GM13977 (cell line): ENCODE measurements around the gene PLEKHN1.

Experiments
- DNase-seq: peaks from one replicate; pipeline ENCODE4 v3.0.0; 2012; ENCODE audit warnings: low spot score
- in situ Hi-C: fragments of 300-500 bp; cut with MboI; formaldehyde crosslinking; loops from one replicate; pipeline ENCODE4 v1.12.0; 2022; ENCODE audit warnings: low sequenced_read_pairs, low pct_unique_long_range_greater_than_20kb, mixed read lengths, inconsistent platforms; ENCODE audit not compliant: unreplicated experiment
- TF ChIP-seq, protein P1 (sequence below): IDR thresholded peaks from 2 replicates; pipeline ENCODE4 v1.5.1; 2012; ENCODE audit warnings: mild to moderate bottlenecking, control low read depth; ENCODE audit not compliant: insufficient read depth; ENCODE audit errors: extremely low read depth, missing control alignments

Gene PLEKHN1

DNA sequence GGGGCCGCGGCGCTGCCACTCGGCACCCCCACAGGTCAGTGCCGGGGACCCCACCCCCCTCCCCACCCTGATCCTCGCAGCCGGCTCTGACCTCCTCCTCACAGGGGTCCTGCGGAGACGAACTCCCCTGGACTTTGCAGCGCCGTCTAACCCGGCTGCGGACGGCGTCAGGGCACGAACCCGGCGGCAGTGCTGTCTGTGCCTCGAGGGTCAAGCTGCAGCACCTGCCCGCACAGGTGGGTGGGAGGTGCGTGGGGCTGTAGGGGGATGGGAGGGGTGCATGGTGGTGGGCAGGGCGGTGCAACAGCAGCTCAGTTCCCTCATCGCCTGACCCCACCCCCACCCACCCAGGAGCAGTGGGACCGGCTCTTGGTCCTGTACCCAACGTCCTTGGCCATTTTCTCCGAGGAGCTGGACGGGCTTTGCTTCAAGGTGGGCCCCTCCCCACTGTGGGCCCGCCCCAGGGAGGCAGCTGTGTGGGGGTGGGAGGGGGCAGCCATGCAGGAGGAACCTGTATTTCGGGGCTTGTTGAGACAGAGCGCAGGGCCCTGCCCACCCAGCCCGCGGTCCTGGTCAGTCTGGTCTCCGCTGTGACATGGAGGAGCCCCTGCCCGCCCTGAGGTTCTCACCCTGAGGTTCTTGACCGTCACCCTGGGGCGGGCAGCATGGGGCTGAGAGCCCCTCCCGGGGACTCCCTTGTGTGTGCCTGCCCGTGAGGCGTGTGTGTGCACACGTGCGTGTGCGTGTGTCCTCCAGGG, 4.9 kb downstream of the PLEKHN1 start:
- DNase-seq, result no peak
- TF ChIP-seq, protein P1, sequence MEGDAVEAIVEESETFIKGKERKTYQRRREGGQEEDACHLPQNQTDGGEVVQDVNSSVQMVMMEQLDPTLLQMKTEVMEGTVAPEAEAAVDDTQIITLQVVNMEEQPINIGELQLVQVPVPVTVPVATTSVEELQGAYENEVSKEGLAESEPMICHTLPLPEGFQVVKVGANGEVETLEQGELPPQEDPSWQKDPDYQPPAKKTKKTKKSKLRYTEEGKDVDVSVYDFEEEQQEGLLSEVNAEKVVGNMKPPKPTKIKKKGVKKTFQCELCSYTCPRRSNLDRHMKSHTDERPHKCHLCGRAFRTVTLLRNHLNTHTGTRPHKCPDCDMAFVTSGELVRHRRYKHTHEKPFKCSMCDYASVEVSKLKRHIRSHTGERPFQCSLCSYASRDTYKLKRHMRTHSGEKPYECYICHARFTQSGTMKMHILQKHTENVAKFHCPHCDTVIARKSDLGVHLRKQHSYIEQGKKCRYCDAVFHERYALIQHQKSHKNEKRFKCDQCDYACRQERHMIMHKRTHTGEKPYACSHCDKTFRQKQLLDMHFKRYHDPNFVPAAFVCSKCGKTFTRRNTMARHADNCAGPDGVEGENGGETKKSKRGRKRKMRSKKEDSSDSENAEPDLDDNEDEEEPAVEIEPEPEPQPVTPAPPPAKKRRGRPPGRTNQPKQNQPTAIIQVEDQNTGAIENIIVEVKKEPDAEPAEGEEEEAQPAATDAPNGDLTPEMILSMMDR, result no peak
- in situ Hi-C loops, result loop anchor here (10.0 kb wide), 1 partner anchor 76 kb away; no protein-coding TSS in a partner anchor

DNA sequence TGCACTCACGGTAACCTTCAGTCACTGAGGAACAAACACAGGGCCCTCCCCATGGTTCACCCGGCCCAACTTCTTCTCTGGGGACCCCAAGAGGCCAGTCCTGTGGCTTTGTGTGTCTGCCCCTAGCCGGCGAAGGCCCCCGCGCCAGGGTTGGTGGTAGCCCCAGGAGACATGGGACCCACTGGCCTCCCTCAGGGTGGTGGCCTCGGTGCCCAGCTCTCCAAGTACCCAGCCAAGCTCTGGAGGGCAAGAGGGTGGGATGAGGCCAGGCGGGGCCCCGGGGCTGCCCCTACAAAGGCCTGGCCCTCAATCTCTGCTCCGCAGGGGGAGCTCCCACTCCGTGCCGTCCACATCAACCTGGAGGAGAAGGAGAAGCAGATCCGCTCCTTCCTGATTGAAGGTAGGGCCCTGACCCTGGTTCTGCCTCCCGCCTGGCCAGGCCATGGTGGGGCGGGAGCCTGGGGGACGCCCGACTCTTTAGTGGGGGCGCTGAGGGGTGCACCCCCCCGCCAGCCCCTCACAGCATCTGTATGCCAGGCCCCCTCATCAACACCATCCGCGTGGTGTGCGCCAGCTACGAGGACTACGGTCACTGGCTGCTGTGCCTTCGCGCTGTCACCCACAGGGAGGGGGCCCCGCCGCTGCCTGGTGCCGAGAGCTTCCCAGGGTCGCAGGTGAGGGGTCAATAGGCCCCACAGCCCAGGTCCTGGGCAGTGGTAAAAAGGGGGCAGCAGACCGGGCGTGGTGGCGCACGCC, 5.6 kb downstream of the PLEKHN1 start:
- no peak for DNase-seq
- in situ Hi-C loops, result loop anchor here (10.0 kb wide), 1 partner anchor 77 kb away; no protein-coding TSS in a partner anchor
- TF ChIP-seq, protein P1, result no peak

DNA sequence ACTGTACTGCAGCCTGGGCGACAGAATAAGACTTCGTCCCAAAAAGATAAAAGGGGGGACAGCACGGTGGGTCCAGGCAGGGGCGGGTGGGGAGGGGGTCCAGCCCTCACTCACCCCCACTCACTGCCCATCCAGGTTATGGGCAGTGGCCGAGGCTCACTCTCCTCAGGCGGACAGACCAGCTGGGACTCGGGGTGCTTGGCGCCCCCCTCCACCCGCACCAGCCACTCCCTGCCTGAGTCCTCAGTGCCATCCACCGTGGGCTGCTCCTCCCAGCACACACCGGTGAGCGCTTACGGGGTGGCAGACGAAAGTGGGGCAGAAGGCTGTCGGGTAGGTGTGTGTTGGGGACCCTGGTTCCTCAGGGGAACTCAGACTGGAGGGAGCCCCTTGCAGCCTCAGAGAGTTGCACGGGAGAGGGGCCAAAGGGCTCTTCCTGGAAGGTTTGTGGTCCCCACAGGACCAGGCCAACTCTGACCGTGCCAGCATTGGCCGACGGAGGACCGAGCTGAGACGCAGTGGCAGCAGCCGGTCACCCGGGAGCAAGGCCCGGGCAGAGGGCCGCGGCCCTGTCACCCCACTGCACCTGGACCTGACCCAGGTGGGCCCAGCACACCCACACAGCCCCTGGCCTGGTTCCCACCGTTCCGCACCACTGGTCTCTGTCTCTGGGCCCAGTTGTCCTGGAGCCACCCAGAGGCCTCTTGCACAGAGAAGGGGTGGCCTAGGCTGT, 6.6 kb downstream of the PLEKHN1 start:
- in situ Hi-C loops, result loop anchor here (10.0 kb wide), 1 partner anchor 78 kb away; no protein-coding TSS in a partner anchor
- TF ChIP-seq, protein P1, result no peak
- no peak for DNase-seq

DNA sequence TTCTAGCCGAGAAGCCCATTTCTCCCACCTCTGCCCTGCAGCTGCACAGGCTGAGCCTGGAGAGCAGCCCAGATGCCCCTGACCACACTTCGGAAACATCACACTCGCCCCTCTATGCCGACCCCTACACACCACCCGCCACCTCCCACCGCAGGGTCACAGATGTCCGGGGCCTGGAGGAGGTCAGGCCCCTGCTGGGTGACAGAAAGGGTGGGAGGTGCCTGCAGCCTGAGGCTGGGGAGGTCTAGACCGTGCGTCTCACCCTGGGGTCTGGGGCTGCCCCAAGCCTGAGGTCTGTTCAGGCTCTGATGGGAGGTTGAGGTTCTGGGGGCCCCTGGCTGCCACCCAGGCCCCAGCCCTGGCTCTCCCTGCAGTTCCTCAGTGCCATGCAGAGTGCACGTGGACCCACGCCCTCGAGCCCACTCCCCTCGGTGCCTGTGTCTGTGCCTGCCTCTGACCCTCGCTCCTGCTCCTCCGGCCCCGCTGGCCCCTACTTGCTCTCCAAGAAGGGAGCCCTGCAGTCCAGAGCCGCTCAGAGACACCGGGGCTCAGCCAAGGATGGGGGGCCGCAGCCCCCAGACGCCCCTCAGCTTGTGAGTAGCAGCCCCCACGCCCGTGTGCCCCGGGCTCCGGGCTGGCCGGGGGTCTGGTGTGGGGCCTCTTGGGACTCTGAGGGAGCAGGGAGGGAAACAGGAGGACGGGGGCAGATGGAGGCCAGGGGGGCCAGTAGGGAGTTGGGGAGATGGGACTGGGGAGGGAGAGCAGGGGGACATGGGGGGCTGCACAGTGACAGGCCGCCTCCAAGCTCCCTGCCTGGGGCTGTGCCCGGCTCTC, 7.4 kb downstream of the PLEKHN1 start:
- in situ Hi-C loops, result loop anchor here (10.0 kb wide), 1 partner anchor 79 kb away; no protein-coding TSS in a partner anchor
- TF ChIP-seq, protein P1, result no peak

DNA sequence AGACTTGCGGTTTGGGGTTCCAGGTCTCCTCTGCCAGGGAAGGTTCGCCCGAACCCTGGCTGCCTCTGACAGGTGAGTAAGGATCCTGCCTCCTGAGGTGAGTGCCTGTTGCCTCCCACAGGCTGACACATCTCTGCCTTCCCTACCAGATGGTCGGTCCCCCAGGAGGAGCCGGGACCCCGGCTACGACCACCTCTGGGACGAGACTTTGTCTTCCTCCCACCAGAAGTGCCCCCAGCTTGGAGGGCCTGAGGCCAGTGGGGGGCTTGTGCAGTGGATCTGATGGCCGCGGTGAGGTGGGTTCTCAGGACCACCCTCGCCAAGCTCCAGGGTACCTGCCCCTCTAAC, 8.0 kb downstream of the PLEKHN1 start:
- in situ Hi-C loops, result loop anchor here (10.0 kb wide), 1 partner anchor 79 kb away; no protein-coding TSS in a partner anchor
- DNase-seq, result no peak
- TF ChIP-seq, protein P1, result no peak

More for the DNA sequence above, 7.4 kb downstream of the PLEKHN1 start:
- no peak for DNase-seq
